GM13976 (cell line): Measurements from ENCODE around the gene IFITM5.
"Not testable (repeated sequence)": the region's sequence is repeated elsewhere in the genome, so short reads cannot be mapped to it uniquely, and the experiment has no call there.

ENCODE experiments used
- DNase-seq: peaks from one replicate; pipeline ENCODE4 v3.0.0; 2012; ENCODE audit warnings: low spot score
- CTCF ChIP-seq: IDR thresholded peaks from 2 replicates; pipeline ENCODE4 v1.5.1; 2012; ENCODE audit warnings: borderline replicate concordance, mild to moderate bottlenecking; ENCODE audit not compliant: insufficient read depth; ENCODE audit errors: extremely low read depth, missing control alignments, control extremely low read depth
- in situ Hi-C: fragments of 300-500 bp; cut with MboI; formaldehyde crosslinking; loops from one replicate; pipeline ENCODE4 v1.12.0; 2022; ENCODE audit warnings: low sequenced_read_pairs, mixed read lengths, inconsistent platforms; ENCODE audit not compliant: unreplicated experiment

IFITM5 gene

DNA sequence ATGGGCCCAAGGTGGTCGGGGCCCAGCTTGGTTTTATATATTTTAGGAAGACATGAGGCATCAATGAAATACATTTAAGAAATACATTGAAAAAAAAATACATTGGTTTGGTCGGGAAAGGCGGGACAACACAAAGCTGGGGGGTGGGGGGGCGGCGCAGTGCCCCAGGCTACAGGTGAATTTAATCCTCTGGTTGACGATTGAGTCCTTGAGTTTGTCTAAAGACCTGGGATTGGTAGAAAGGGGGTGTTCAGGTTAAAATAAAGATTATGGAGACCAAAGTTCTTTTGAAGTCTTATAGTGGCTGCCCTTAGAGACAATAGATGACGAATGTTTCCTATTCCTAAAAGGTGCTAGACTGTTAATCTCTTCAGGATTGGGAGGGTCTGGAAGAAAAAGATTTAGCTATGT is 17.6 kb upstream of the IFITM5 start:
- DNase-seq = no peak
- in situ Hi-C loops = no loop called here
- no peak for TF ChIP-seq CTCF

DNA sequence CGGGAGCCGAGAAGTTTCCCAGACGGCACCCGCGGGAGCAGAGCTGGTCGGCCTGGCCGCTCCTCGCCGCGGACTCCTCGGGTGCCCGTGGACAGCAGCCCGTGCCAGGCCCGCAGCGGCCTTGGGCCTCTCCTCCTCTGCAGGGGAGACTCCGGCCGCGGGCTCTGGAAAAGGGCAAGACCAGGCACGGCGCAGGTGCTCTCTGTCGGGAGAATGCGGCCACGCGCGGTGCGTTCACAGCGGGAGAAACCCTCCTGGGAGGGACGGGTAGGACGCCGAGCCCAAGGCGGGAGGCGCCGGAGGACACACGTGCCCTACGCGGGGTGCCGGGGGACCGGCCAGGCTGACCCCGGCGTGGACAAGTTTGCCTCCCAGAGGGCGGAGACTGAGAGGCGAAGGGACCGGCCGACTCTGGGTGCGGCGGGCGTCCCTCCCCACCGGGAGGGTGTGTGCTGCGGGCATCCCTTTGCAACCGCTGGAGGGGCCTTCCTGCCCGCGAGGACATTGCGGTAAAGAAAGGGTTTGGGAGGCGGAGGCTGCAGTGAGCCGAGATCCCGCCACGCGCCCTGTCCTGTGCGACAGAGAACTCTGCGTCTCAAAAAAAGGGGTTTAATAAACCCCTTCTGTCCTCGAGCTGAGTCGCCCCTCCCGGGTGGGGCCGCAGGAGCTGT is 16.8 kb upstream of the IFITM5 start:
- in situ Hi-C loops = no loop called here
- DNase-seq = no peak
- no peak for TF ChIP-seq CTCF

DNA sequence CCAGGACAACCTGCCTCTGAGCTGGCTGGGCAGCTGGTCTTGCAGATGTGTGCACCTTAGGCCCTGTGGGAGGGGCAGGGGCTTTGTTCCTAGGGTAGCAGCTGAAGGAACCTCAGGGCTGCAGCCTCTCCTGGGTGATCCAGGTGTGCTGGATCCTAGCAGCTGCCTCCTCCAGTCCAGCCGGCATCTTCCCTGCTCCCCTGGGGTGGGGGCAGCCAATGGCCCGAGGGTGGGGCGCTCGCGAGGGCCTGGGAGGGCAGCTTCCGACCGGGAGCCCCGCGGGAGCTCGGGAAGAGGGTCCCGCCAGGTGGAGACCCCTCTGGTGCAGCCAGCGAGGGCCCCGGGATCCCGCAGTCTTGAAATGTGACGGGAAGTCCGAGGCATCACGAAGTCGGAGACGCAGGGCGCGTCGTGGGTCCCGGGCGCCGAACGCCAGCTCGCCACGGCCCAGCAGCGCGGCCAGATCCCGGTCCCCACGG is 16.2 kb upstream of the IFITM5 start:
- DNase-seq = no peak
- in situ Hi-C loops = no loop called here
- TF ChIP-seq CTCF = no peak

GRCh38 chr11:315051-315481 is 15.7 kb upstream of the IFITM5 start:
- in situ Hi-C loops = no loop called here
- TF ChIP-seq CTCF = no peak
- no peak for DNase-seq

- in situ Hi-C loops = not testable (repeated sequence)
Observed at GRCh38 chr11:314554-314875, 15.2 kb upstream of the IFITM5 start.

GRCh38 chr11:313787-314553 is 14.6 kb upstream of the IFITM5 start, which contains the start of gene IFITM1:
IFITM1 (plus strand) TSS chr11:314040; CDS start chr11:314171, 131 bp downstream.
- TF ChIP-seq CTCF = no peak
- peak; percentile 86 for DNase-seq
- in situ Hi-C loops = no loop called here

More at GRCh38 chr11:314554-314875, 15.2 kb upstream of the IFITM5 start:
- not testable (repeated sequence) for DNase-seq

DNA sequence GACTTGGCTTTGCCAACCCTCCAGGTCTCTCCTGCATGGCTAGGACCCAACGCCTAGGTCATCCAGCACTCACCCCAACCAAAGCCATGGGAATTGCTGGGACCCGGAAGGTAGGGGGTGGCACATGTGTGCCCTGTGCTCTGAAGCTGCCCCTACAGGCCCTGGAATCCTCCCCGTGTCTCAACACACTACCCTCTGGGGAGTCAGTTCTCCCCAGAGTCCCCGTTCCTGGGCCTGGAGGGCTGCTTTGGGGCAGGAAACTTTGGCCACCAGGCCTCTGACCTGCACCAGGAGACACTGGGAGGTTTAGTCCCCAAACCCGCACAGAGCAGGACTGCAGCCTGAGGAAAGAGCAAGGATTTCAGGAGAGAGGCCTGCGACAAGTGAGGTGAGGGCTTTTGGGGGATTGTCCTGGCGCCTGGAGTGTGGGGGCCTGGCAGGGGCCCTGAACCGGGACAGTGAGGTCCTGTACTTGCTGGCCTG is 14.0 kb upstream of the IFITM5 start:
- TF ChIP-seq CTCF = no peak
- in situ Hi-C loops = no loop called here
- no peak for DNase-seq
